GM23248 (cell line): ENCODE data around the gene MIA2. TPM values are rescaled to one million over a fixed set of nuclear protein-coding genes. Genes with fewer than 3 reads are reported as not detected.

Experiments
- DNase-seq: peaks from one replicate; pipeline ENCODE4 v3.0.0-alpha.2; 2015
- H2AFZ ChIP-seq: fragments of 200-600 bp; sonication (generic); 2 replicates; pipeline ENCODE4 v1.6.1; 2016; ENCODE audit warnings: antibody characterized with exemption
- H3F3A ChIP-seq: fragments of 200-600 bp; sonication (generic); 2 replicates; pipeline ENCODE4 v1.6.1; 2016; ENCODE audit warnings: mild to moderate bottlenecking, antibody characterized with exemption, mixed run types; ENCODE audit not compliant: insufficient read depth
- H3K27ac ChIP-seq: fragments of 200-600 bp; sonication (generic); 2 replicates; pipeline ENCODE4 v1.5.1; 2016; ENCODE audit warnings: mild to moderate bottlenecking
- H3K27me3 ChIP-seq: fragments of 200-600 bp; sonication (generic); replicated peaks from 2 replicates; pipeline ENCODE4 v1.6.1; 2016; ENCODE audit warnings: mild to moderate bottlenecking; ENCODE audit not compliant: insufficient read depth
- H3K36me3 ChIP-seq: fragments of 200-600 bp; sonication (generic); 2 replicates; pipeline ENCODE4 v1.6.1; 2016; ENCODE audit warnings: low read depth, mild to moderate bottlenecking
- H3K4me1 ChIP-seq: fragments of 200-600 bp; sonication (generic); 2 replicates; pipeline ENCODE4 v1.6.1; 2016; ENCODE audit warnings: mild to moderate bottlenecking; ENCODE audit not compliant: insufficient read depth
- H3K4me2 ChIP-seq: fragments of 200-600 bp; sonication (generic); one replicate; pipeline ENCODE4 v1.6.1; 2016; ENCODE audit warnings: mild to moderate bottlenecking; ENCODE audit not compliant: unreplicated experiment
- H3K4me3 ChIP-seq: fragments of 200-600 bp; sonication (generic); 2 replicates; pipeline ENCODE4 v1.5.1; 2016; ENCODE audit warnings: mild to moderate bottlenecking
- H3K79me2 ChIP-seq: fragments of 200-600 bp; sonication (generic); 2 replicates; pipeline ENCODE4 v1.6.1; 2016; ENCODE audit warnings: mild to moderate bottlenecking; ENCODE audit not compliant: insufficient read depth
- H3K9ac ChIP-seq: fragments of 200-600 bp; sonication (generic); 2 replicates; pipeline ENCODE4 v1.6.1; 2016; ENCODE audit warnings: mild to moderate bottlenecking
- H3K9me2 ChIP-seq: fragments of 200-600 bp; sonication (generic); 2 replicates; pipeline ENCODE4 v1.6.1; 2016; ENCODE audit warnings: mixed run types, mild to moderate bottlenecking, moderate library complexity; ENCODE audit not compliant: insufficient read depth
- H3K9me3 ChIP-seq: fragments of 200-600 bp; sonication (generic); one replicate; pipeline ENCODE4 v1.6.1; 2017; ENCODE audit warnings: low read depth
- H4K20me1 ChIP-seq: fragments of 200-600 bp; sonication (generic); 2 replicates; pipeline ENCODE4 v1.6.0; 2016; ENCODE audit not compliant: insufficient read depth
- EZH2 ChIP-seq: fragments of 200-600 bp; sonication (generic); IDR thresholded peaks from 2 replicates; pipeline ENCODE4 v1.6.1; 2018; ENCODE audit warnings: antibody characterized with exemption, mild to moderate bottlenecking; ENCODE audit not compliant: insufficient read depth, poor library complexity, severe bottlenecking
- EZH2phosphoT487 ChIP-seq: fragments of 200-600 bp; sonication (generic); IDR thresholded peaks from 2 replicates; pipeline ENCODE4 v1.6.1; 2018; ENCODE audit warnings: antibody characterized with exemption, moderate library complexity, mild to moderate bottlenecking, low read depth; ENCODE audit not compliant: insufficient read depth
- WGBS, 2 experiments: methylation state at CpG; one replicate each; pipeline ENCODE4 v1.1.6; 2015 to 2017; ENCODE audit warnings: low lambda C conversion rate in 2 of 2, low coverage in 1 of 2; ENCODE audit errors: missing lambda C conversion rate in 2 of 2; 5-methylcytosine and 5-hydroxymethylcytosine counted together
- in situ Hi-C: fragments of 300-500 bp; cut with MboI; formaldehyde crosslinking; loops from 2 replicates; pipeline ENCODE4 v1.15.0; 2020
- polyA plus RNA-seq: library from polyadenylated mRNA; unstranded; fragments of >200 nt; fragmentation: Nextera tagmentation; extraction: Ambion mirVana; gene quantifications from 2 replicates; pipeline ENCODE4 v1.2.1, GENCODE V29; 2016
- total RNA-seq: library from RNA; depleted of rRNA; stranded (reverse); fragments of >200 nt; shearing (Covaris generic); gene quantifications from 2 replicates; pipeline ENCODE4 v1.2.3, GENCODE V29; 2014

MIA2 gene
- total and polyA plus RNA-seq, 2 experiments from 2014 or later, result 16.2 to 21.4 TPM

- H4K20me1 ChIP-seq, result no peaks in the 10 kb centered on the region
- peak; percentile 84 for DNase-seq
- H3K9me3 ChIP-seq, result no peaks in the 10 kb centered on the region
- in situ Hi-C loops, result loop anchor here (10.0 kb wide), 1 partner anchor 270 kb away; the partner anchor contains the start of gene SEC23A
- H3K27ac ChIP-seq, result peak overlapping the region; percentile 77
- H3K79me2 ChIP-seq, result peaks cover 7% of the 10 kb centered on the region; the same call in 1 of the 2 replicates
- TF ChIP-seq EZH2 (no peak), EZH2phosphoT487 (no peak)
- H3K4me3 ChIP-seq, result peak overlapping the region; percentile 45
- H3K9ac ChIP-seq, result peak overlapping the region; percentile 48
- H3K9me2 ChIP-seq, result no peaks in the 10 kb centered on the region
- H3K4me2 ChIP-seq, result peak overlapping the region; percentile 77
- peaks cover 54% of the 10 kb centered on the region for H3K4me1 ChIP-seq
- no peaks in the 10 kb centered on the region; the same call in 1 of the 2 replicates for H3K36me3 ChIP-seq
- peaks cover 55% of the 10 kb centered on the region for H3F3A ChIP-seq
- H3K27me3 ChIP-seq, result no peaks in the 10 kb centered on the region
- H2AFZ ChIP-seq, result no peak overlapping the region
Observed at GRCh38 chr14:39374851-39375250, 141.1 kb downstream of the MIA2 start.

- Histone ChIP-seq H2AFZ (peak overlapping the region; percentile 68), H3K27me3 (no peaks in the 10 kb centered on the region), H3K27ac (peak overlapping the region; percentile 79), H3K4me3 (peak overlapping the region; percentile 47), H3F3A (peaks cover 53% of the 10 kb centered on the region), H3K36me3 (no peaks in the 10 kb centered on the region), H3K9me3 (no peaks in the 10 kb centered on the region), H3K4me1 (peaks cover 52% of the 10 kb centered on the region), H4K20me1 (no peaks in the 10 kb centered on the region), H3K4me2 (peak overlapping the region; percentile 80), H3K79me2 (peaks cover 7% of the 10 kb centered on the region; the same call in 1 of the 2 replicates), H3K9ac (peak overlapping the region; percentile 66), H3K9me2 (no peaks in the 10 kb centered on the region)
- in situ Hi-C loops, result loop anchor here (10.0 kb wide), 1 partner anchor 272 kb away; the partner anchor contains the start of gene SEC23A
- WGBS, 2 experiments, result 10 to 11% methylated on average over 4 of the region's 4 CpGs
- no peak for TF ChIP-seq EZH2
- TF ChIP-seq EZH2phosphoT487, result no peak
- DNase-seq, result peak; percentile 64
Observed at GRCh38 chr14:39376667-39377403, 143.1 kb downstream of the MIA2 start.

GRCh38 chr14:39381366-39381765 lies 147.7 kb downstream of the MIA2 start:
- no peaks in the 10 kb centered on the region; the same call in 1 of the 2 replicates for H3K79me2 ChIP-seq
- DNase-seq, result no peak
- no peaks in the 10 kb centered on the region for H3K9me3 ChIP-seq
- no peak for TF ChIP-seq EZH2
- TF ChIP-seq EZH2phosphoT487, result no peak
- no peaks in the 10 kb centered on the region for H3K27me3 ChIP-seq
- no peak overlapping the region for H3K27ac ChIP-seq
- no peak overlapping the region for H3K4me3 ChIP-seq
- H3K9ac ChIP-seq, result no peak overlapping the region
- H3K4me1 ChIP-seq, result peaks cover 14% of the 10 kb centered on the region
- H4K20me1 ChIP-seq, result no peaks in the 10 kb centered on the region
- no peaks in the 10 kb centered on the region for H3K9me2 ChIP-seq
- 99% methylated on average over 4 of the region's 4 CpGs for WGBS, 2 experiments
- H2AFZ ChIP-seq, result no peak overlapping the region
- no peak overlapping the region for H3K4me2 ChIP-seq
- in situ Hi-C loops, result no loop called here
- peaks cover 14% of the 10 kb centered on the region for H3F3A ChIP-seq
- no peaks in the 10 kb centered on the region for H3K36me3 ChIP-seq

- H3K79me2 ChIP-seq, result no peaks in the 10 kb centered on the region; the same call in 1 of the 2 replicates
- H3K4me2 ChIP-seq, result no peak overlapping the region
- no peaks in the 10 kb centered on the region for H4K20me1 ChIP-seq
- H2AFZ ChIP-seq, result no peak overlapping the region
- H3K9me3 ChIP-seq, result no peaks in the 10 kb centered on the region
- in situ Hi-C loops, result no loop called here
- no peak overlapping the region for H3K9ac ChIP-seq
- no peak for DNase-seq
- H3K27me3 ChIP-seq, result no peaks in the 10 kb centered on the region
- H3F3A ChIP-seq, result peaks cover 3% of the 10 kb centered on the region
- no peak overlapping the region for H3K27ac ChIP-seq
- no peak overlapping the region for H3K4me3 ChIP-seq
- TF ChIP-seq EZH2 (no peak), EZH2phosphoT487 (no peak)
- H3K4me1 ChIP-seq, result peaks cover 3% of the 10 kb centered on the region
- no peaks in the 10 kb centered on the region for H3K36me3 ChIP-seq
- WGBS, 2 experiments, result 93 to 95% methylated on average over 3 of the region's 3 CpGs
- no peaks in the 10 kb centered on the region for H3K9me2 ChIP-seq
Observed at GRCh38 chr14:39382463-39382862, 148.7 kb downstream of the MIA2 start.
